NB4 (cell line): ENCODE data around the gene TMEM217.
A peak's percentile ranks its signal among the peaks of the same experiment; 100 is the strongest.

Experiments
- DNase-seq: peaks from one replicate; pipeline ENCODE4 v3.0.0; 2010; ENCODE audit warnings: low read depth
- H3K4me3 ChIP-seq: one replicate; pipeline ENCODE4 v1.5.1; 2011; ENCODE audit warnings: mild to moderate bottlenecking, low read depth, low read length, moderate library complexity
- MYC ChIP-seq: IDR thresholded peaks from 2 replicates; pipeline ENCODE4 v1.6.1; 2011; ENCODE audit warnings: low read depth, low read length
- POLR2A ChIP-seq: IDR thresholded peaks from 2 replicates; pipeline ENCODE4 v1.6.1; 2011; ENCODE audit warnings: mild to moderate bottlenecking; ENCODE audit not compliant: insufficient read length; ENCODE audit errors: extremely low read depth
- TF ChIP-seq, protein P1 (sequence below): IDR thresholded peaks from one replicate; pipeline ENCODE4 v1.5.1; 2012; ENCODE audit warnings: low read depth, low read length
- TF ChIP-seq, protein P2 (sequence below): IDR thresholded peaks from 2 replicates; pipeline ENCODE4 v1.6.1; 2011; ENCODE audit warnings: low read depth, low read length

Gene TMEM217

DNA sequence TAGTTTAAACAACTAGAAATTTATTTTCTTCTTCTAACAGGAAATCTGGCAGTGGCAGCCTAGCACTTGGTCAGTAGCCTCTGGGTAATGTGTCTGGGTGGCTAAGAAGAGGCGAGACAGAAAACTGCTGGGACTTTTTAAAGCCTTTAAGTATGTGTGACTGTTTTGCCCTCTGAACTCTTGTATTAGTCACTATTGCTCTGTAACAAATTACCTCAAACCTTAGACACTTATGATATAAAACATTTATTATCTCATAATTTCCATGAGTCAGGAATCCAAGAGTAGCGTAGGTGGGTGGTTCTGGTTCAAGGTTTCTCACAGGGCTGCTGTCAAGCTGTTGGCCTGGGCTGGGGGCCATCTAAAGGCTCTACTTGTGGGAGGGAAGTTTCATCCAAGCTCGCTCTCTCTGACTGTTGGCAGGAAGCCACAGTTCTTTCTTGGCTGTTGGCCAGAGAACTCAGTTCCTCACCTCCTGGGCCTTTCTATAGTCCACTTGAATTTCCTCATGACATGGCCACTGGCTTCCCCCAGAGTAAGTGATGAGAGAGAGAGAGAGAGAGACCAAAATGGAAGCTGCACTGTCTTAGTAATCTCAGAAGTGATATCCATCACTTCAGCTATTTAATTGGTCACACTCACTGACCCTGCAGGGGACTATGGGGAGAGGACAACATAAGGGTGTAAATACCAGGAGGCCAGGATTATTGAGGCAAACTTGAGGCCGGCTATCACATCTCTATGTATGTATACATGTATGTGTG lies 17.8 kb downstream of the TMEM217 start:
- H3K4me3 ChIP-seq: no peak overlapping the region
- peak; percentile 13; the same call in 1 of the 2 replicates for TF ChIP-seq MYC
- no peak for TF ChIP-seq POLR2A
- DNase-seq: peak; percentile 91

DNA sequence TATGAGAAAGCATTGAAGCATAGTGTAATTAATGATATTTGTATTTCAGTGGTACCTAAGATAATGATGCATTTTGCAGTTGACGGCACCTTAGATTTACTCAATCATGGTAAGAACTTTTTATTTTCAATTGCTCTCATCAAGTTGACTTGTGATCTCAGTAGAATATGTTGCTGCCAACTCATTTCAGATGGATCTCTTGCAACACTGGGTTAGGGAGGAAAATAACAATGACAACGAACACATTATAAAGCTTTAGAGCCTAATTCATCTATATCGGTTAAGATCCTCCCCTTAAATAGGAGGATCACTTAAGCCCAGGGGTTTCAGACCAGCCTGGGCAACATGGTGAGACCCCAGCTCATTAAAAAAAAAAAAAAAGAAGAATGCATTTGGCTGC lies 18.4 kb downstream of the TMEM217 start:
- TF ChIP-seq, protein P1, sequence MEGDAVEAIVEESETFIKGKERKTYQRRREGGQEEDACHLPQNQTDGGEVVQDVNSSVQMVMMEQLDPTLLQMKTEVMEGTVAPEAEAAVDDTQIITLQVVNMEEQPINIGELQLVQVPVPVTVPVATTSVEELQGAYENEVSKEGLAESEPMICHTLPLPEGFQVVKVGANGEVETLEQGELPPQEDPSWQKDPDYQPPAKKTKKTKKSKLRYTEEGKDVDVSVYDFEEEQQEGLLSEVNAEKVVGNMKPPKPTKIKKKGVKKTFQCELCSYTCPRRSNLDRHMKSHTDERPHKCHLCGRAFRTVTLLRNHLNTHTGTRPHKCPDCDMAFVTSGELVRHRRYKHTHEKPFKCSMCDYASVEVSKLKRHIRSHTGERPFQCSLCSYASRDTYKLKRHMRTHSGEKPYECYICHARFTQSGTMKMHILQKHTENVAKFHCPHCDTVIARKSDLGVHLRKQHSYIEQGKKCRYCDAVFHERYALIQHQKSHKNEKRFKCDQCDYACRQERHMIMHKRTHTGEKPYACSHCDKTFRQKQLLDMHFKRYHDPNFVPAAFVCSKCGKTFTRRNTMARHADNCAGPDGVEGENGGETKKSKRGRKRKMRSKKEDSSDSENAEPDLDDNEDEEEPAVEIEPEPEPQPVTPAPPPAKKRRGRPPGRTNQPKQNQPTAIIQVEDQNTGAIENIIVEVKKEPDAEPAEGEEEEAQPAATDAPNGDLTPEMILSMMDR: no peak
- TF ChIP-seq, protein P2, sequence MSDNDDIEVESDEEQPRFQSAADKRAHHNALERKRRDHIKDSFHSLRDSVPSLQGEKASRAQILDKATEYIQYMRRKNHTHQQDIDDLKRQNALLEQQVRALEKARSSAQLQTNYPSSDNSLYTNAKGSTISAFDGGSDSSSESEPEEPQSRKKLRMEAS: no peak
- no peak for TF ChIP-seq POLR2A
- no peak for TF ChIP-seq MYC
- no peak for DNase-seq
- no peak overlapping the region for H3K4me3 ChIP-seq

DNA sequence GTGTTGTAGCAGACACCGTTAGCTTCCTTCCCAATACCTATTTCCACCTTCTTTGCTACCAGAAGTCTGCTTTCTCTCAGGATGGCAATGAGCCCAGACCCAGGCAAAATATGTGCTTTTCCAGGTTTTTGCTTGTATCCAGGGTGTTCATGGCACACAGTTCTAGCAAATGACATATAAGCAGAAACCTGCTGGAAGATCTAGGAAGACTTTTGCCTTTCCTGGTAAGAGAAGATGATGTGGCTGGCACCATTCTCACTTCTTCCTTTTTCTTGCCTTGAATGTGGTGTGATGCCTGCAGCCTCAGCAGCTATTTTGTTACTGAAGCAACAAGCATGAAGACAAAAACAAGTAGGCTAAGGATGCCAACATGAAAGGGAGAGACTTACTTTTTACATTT lies 19.6 kb downstream of the TMEM217 start:
- no peak for TF ChIP-seq MYC
- no peak for TF ChIP-seq POLR2A
- TF ChIP-seq, protein P2: no peak
- TF ChIP-seq, protein P1: no peak
- H3K4me3 ChIP-seq: no peak overlapping the region
- DNase-seq: no peak

DNA sequence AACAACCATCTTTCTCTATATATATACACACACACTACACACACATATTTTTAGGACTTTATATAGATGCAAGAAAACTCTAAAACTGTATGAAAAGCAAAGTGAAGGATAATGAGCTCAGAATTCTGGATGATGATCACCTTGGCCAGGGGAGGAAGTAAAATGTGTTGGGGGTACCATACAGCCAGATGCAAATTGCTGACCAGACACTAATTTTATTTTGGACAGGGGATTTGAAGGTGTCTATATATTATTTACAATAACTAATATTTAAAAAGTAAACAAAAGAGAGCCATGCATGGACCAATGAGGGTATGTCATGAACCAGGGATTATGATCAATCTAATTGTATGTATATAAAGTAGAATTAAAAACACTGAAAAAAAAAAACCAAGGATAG lies 20.2 kb downstream of the TMEM217 start:
- DNase-seq: no peak
- no peak overlapping the region for H3K4me3 ChIP-seq
- TF ChIP-seq, protein P1: no peak
- TF ChIP-seq, protein P2: no peak
- no peak for TF ChIP-seq MYC
- no peak for TF ChIP-seq POLR2A

DNA sequence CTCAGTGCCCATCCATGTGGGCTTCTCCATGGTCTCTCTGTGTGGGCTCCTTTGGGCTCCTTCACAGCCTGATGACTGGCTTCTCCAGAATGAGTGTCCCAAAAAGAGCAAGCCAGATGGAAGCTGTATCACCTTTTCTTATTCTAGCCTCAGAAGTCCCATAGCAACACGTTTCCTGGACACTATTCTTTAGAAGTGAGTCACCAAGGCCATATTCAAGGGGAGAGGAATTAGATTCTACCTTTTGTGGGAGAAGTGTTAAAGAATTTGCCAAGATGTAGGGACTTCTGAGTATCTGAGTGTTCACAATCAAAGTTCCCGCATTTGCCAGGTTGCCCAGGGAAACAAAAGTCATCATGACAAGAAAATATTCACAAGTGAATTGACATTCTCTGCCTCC lies 21.0 kb downstream of the TMEM217 start:
- DNase-seq: no peak
- H3K4me3 ChIP-seq: no peak overlapping the region
- TF ChIP-seq, protein P1: no peak
- TF ChIP-seq MYC (no peak), POLR2A (no peak)
- TF ChIP-seq, protein P2: no peak

DNA sequence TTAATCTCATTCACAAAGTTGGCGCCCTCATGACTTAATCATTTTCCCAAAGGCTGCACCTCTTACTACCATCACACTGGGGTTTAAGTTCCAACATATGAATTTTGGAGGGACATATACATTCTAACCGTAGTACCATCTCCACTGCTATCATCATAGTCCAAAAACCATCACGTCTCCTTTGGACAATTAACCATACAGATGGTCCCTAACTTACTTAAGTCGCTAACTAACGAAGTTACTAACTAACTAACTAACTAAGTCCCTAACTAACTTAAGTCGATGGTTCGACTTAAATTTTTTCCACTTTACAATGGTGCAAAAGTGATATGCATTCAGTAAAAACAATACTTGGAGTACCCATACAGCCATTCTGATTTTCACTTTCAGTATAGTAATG lies 24.4 kb downstream of the TMEM217 start:
- DNase-seq: no peak
- TF ChIP-seq MYC (no peak), POLR2A (no peak)
- TF ChIP-seq, protein P1: no peak
- TF ChIP-seq, protein P2: no peak
- no peak overlapping the region for H3K4me3 ChIP-seq
